ENCODE data around the gene SERINC5.
"Not testable (repeated sequence)": the region's sequence is repeated elsewhere in the genome, so short reads cannot be mapped to it uniquely, and the experiment has no call there.

Gene SERINC5

DNA sequence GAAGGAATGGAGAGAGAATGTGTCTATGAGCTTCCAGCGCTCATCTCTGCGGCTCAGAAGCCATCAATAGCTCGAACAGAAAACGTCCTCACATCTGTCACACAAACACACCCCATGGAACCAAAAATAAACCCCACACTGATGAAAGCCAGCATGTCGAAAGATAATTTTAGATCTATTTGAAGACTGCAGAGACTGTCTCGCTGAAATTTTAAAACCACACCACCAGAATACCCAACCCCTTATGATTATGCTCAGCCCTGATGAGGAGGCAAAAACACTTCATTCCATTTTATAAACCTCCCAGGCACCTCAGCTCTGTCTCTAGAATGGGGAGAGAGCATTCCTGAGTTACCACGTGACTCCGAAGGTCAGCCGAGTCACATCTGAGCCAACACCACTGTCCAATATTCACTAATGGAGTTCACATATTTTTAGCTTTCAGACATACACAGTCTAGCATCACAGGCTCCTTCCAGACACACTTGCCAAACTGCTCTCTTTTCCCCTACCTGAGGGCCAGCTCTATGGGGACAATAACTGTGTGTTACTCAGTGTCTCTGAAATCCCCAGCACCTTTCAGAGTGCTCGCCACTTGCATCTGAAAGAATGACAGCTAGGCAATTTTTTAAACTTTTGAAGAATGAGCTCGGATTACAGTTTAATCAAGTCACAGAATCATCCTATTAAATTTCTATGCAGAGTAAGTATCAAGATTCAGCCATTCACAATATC is 63.2 kb downstream of the SERINC5 start:
- DNase-seq = no peak

DNA sequence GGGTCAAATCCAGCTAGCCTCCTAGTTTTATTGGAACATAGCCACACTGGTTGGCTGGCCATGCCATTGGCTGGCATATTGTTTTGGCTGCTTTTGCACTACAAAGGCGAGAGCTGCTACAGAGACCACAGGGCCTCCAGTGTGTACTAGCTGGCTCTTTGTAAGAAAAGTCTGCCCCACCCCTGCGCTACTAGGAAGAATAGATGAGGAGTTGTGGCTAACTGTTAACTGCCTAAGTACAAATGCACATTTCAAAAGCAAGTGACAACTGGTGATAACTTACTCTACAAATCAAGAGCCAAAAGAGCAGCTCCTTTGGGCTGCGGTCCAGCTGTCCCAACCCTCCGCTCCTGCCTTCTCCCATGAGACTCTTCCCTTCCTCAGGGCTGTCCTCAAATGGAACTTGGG is 63.9 kb downstream of the SERINC5 start:
- no peak for DNase-seq

DNA sequence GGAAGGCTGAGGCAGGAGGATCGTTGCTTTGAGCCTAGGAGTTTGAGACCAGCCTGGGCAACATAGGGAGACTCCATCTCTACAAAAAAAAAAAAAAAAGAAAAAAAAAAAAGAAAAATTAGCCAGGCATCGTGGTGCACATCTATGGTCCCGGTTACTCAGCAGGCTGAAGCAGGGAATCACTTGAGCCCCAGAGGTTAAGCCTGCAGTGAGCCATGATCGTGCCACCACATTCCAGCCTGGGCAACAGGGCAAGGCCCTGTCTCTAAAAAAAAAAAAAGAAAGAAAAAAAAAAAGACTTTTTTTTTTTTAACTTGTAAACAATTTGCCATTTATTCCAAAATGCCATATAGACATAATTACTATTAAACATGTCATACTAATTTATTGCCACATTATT is 64.5 kb downstream of the SERINC5 start:
- DNase-seq = no peak

DNA sequence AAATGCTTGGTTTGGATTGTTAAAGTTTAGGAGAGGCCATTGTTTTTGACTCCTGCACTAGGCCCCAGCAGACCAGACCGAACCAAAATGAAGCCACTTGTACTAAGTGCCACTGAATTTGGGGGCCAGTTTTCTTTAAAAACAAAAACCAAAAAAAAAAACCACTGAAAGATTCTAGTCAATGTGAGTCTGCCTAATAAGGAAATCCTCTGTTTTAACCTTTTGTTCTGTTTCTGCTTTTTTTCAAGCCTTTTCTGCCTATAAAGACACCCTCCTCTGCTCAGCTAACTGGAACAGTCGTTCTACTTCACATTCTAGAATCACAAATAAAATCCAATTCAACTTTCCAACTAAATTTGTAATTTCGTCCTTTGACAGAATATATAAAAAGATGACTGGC is 64.9 kb downstream of the SERINC5 start:
- DNase-seq = no peak

DNA sequence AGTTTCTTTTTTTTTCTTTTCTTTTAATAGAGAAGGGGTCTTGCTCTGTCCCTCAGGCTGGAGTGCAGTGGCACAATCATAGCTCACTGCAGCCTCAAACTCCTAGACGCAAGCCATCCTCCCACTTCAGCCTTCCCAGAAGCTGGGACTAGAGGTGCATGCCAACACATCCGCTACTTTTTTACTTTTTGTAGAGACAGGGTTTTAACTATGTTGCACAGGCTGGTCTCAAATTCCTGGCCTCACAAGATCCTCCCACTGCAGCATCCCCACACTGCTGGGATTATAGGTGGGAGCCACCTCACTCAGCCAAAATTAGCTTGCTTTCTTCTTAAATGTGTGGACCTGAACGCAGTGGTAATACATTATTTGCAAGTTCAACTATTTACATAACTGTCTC is 66.1 kb downstream of the SERINC5 start:
- DNase-seq = no peak

DNA sequence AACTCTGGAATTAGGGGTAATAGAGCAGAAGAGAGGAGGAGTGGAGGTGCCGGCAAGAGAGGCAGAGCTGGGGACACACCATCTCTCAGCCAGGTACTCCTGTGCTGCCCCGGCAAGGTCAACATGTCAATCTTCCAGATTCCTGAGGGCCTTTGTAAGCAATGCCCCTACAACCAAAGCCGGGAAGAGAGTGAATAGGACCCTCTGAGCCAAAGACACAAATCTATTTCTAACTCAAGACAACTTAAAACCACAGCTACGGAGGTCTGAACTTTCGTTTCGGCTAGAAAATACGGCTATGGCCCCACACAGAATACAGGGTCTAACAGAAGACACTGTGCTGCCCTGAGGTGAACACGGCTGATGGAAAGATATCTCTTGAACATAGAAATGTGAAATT is 66.6 kb downstream of the SERINC5 start:
- DNase-seq = no peak

DNA sequence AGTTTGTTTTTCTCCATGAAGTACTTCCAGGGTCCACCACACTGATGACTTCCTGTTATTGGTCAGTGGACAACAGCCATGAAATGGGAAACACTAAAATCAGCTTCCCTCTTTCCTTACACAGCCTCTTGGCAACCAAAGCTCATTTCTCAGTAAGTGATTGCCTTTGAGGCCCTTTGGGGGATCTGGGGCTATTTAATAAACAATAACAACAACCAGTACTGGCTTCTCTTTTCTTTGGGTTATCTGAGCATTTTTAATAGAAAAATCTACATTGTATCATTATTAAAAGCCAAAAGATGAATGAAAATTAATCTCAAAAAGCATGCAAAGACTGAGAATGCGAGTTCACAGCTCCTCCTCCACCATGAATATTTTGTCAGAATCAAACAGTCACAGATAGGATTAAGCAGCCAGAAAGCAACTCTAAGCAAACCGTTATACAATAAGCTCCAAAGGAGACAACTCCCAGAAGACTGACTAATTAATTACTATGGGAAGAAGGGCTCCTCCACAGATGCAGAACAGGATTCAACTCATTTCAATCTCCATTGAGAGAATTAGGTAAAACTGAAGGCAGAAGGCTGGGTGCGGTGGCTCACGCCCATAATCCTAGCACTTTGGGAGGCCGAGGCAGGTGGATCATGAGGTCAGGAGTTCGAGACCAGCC is 68.3 kb downstream of the SERINC5 start:
- DNase-seq = no peak

DNA sequence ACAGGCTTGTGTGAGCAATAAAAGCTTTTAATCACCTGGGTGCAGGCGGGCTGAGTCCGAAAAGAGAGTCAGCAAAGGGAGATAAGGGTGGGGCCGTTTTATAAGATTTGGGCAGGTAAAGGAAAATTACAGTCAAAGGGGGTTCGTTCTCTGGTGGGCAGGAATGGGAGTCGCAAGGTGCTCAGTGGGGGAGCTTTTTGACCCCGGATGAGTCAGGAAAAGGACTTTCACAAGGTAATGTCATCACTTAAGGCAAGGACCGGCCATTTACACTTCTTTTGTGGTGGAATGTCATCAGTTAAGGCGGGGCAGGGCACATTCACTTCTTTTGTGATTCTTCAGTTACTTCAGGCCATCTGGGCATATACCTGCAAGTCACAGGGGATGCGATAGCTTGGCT is 70.3 kb downstream of the SERINC5 start:
- DNase-seq = not testable (repeated sequence)

DNA sequence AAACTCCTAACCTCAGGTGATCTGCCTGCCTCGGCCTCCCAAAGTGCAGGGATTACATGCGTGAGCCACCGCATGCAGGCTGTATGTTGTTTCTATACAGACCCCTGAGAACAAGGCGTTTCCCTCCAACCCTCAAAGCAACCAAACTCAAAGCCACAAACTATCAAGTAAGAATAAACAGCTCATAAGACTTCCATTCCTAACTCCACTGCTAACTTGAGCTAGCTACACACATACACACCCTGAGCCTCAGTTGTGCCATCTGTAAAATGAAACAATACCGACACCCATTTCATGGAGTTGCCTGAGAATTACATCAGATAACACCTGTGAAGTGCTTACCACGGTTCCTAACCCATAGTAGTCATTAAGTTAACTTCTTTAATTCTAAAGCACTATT is 70.8 kb downstream of the SERINC5 start:
- DNase-seq = no peak

DNA sequence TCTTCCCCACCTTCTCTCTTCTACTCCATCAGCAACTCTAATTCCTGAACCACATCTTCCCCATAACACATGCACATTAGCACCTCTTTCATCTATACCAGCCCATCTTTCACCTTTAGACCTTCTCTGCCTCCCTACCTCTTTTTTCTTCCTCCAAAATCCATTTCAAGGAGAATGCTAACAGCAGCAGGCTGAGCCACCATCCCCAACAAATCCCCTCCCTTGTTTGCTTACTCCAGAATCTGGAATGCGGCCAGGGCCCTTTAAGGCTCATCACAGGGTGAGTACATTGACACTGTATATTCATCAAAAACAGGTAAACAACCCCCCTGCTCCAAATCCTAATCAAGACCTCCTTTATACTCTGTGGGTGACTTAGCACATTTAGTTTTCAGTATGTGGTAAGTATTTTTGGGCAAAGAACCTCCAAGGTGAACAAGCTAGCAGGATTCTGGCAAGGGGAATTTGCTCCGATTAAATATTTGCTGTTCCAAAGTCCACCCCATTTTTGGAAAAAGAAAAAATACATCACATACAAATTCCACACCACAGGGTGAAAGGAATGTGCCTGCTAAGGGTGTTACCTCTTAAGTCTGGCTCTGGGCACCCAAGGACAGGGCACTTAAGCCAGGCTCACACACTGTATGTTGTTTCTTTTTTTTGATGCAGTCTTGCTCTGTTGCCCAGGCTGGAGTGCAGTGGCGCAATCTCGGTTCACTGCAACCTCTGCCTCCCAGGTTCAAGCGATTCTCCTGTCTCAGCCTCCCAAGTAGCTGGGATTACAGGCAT is 71.4 kb downstream of the SERINC5 start:
- peak; percentile 91 for DNase-seq

DNA sequence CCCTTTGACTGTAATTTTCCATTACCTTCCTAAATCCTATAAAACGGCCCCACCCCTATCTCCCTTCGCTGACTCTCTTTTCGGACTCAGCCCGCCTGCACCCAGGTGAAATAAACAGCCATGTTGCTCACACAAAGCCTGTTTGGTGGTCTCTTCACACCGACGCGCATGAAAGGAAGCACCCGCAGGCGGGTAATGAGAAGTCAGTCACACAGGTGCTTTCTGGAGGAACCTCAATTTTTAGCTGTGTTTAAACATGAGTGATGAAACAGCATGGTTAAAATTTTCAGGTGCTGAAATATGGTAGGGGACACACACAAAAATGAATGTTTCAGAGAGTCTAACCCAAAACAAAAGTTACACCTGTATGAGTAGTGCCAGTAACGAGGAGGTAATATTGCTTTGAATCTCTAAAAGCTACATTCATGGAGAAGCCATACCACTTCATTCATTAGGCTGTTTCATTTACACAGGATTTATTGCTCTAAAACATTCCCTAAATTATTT is 72.1 kb downstream of the SERINC5 start:
- DNase-seq = not testable (repeated sequence)

DNA sequence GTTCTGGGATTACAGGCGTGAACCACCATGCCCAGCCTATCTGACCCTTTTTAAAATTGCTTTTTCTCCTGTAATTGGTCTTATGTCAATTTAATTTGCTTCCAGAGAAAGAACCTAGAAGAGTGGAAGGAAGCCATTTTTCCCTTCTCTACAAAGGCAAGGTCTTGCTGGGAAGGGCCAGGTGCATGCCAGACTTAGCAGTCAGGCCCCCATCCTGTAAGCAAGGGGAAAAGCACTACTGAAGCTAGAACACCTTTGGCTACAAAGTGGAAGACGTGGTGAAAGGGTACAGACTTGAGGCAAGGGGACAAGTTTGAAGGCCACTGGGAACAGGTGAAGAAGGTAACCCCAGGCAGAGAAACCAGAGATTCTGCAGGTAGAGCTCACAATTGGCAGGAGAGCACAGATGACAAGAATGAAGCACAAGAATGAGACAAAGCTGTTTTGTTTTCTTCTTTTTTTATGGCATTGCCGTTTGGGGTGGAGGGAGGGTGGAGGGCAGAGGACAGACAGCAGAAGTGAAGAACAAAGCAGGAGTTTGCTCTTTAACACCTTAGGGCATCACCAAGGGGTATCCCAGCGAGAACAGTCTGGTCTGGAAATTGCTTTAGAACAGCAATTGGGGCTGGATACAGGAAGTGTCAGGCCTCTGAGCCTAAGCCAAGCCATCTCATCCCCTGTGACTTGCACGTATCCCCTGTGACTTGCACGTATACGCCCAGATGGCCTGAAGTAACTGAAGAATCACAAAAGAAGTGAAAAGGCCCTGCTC is 72.9 kb downstream of the SERINC5 start:
- DNase-seq = no peak

DNA sequence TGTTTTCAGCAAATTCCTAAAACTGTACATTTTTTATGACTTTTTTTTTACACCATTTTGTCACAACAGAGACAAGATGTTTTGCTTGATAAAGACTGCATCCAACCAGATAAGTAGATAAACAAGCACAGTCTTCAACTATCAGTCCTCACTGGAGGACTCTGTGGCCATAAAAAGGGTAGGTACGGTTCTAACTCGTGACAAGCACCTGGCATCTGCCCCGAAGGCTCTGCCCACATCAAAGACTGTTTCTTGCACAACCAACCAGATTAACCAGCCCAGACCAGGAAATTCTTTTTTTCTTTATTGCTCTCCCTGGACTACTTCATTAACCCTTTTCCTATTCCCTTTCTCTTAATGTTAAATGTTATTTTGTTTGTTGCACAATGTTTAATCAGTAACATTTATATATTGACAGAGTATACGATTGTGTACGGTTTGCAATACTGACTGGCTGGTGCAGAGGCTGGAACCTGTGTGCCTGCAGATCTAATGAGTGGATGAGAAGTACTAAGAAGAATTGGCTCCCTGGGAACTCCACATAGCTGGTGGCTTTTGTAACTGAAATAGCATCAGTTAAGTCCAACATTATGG is 74.1 kb downstream of the SERINC5 start:
- DNase-seq = peak; percentile 17

DNA sequence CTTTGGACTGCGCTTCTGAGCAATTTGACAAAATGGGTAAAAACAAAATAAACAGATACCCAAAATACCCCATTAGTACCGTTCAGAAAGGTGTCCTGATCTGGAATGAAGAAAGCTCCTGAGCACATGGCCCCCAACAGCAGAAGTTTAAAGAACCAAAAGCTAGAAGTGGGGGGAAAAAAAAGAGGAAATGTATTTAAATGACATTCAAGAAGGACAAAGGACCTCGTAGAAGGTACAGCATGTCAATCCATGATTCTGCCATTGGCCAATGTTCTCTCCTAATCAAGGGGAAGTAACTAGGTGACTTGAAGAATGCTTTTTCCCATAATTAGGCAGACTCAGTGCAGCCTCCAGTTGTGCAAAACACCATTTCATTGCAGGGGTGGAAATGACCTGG is 78.6 kb downstream of the SERINC5 start:
- no peak for DNase-seq

DNA sequence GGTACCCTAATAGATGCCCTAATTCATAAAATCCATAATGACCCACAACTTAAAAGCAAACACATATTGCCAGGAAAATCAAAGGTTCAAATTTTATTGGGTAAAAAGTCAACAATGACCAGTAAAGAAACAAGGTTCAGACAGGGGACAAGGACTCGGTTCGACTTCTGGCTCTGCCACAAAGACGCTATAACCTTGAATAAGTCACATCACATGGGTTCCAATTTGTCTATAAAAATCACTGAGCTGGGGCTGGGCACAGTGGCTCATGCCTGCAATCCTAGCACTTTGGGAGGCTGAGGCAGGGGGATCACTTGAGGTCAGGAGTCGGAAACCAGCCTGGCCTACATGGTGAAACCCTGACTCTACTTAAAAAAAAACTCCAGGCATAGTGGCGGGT is 80.5 kb downstream of the SERINC5 start:
- no peak for DNase-seq

DNA sequence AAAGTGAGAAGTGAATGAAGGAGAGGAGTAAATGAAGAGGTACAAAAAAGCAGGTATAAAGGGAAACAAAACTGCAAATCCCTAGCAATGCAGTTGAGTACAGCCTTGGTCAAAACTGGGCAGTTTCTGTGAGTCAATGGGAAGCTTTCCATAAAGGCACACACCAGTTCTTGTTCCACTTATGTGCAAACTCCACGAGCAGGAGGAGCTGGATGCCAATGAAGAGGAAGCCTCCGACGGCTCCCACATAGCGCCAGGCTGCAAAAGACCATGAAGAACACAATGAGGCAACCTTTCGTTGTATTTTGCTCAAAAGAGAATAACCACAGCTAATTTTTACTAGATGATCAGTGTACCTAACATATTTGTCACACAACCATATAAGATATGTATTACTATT is 81.1 kb downstream of the SERINC5 start:
- no peak for DNase-seq

DNA sequence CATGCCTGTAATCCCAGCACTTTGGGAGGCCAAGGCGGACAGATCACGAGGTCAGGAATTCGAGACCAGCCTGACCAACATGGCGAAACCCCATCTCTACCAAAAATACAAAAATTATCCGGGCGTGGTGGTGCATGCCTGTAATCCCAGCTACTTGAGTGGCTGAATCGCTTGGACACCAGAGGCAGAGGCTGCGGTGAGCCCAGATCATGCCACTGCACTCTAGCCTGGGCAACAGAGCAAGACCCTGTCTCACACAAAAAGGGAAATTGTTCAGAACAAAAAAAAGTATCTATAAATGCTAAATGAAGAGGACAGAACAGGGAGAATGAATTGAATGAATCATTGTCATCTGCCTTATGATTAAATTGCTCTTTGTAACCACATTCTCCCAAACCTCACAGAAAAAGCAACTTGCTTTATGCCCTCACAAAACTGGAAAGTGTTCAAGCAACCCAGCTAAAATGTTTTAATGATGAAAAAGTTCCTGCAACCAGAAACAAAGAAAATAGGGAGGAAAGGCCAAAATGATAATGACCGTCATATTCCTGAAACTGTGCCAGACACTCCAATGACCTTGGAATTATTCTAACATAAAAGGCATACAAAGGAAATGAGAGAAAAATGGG is 83.7 kb downstream of the SERINC5 start:
- no peak for DNase-seq

DNA sequence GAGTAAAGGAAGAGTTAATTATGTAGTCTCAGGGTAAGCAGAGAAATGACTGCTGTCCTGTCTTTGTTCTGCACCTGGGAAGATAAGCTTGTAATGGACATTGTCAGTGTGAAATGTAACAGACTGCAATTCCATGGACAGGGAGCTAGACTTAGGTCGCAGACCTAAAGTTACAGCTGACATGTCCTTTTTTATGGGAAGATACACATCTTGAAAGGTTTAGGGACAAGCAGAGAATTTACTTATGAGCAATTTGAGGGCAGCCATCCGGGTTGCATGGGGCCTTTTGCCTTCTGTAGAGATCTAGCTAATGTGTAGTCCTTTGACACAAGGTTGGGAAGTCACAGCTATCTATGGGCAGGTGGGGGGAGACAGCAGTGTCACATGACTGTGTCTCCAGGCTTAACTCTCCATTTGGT is 85.7 kb downstream of the SERINC5 start:
- DNase-seq = no peak

DNA sequence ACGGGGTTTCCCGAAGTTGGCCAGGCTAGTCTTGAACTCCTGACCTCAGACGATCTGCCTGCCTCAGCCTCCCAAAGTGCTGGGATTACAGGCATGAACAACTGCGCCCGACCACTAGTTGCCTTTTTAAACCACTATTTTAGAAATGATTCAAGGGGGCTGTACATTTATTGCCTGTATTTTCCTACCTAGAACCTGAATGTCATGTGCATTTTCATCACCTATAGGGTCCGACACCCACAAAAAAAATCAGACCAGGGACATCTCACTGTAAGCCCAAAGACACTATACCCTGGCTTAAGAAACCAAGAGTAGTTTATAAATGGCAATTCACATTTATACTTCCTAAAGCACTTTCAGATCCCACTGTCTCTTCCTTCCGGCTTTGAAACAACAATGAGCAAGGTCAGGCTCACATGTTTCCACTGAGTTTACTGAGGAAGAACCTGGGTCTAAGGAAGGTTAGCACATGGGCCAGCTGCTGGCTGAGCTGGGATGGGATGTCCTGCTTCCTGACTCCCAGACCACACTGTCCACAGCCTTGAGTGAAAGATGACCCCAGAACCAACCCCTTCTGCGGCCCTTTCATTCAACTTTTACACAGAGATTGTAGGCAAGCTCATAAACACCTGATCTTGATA is 87.3 kb downstream of the SERINC5 start:
- no peak for DNase-seq

DNA sequence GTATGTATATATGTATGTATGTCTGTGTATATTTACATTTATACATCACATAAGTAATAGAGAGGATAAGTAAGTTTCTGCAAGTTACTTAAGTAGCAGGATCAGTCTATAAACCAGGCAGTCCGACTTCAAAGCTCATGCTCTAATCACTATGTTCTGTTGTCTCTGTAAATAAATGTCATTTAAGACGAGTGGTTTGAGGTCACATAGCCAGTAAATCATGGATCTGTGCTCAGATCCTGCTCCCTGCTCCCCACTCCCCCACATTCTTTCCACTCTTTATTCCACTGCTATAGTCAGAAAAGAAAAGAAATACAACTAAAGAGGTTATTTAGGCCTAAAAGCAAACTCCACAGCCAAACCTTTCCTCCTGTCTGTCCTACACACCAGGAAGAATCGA is 90.4 kb downstream of the SERINC5 start:
- DNase-seq = no peak

DNA sequence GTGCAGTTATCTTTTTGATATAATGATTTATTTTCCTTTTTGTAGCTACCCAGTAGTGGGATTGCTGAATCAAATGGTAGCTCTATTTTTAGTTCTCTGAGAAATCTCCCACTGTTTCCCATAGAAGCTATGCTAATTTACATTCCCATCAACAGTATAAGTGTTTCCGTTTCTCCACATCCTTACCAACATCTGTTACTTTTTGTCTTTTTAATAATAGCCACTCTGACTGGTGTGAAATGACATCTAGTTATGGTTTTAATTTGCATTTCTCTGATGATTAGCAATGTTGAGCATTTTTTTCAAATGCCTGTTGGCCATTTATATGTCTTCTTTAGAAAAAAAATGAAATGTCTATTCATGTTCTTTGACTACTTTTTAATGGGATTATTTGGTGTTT is 94.7 kb downstream of the SERINC5 start:
- no peak for DNase-seq

DNA sequence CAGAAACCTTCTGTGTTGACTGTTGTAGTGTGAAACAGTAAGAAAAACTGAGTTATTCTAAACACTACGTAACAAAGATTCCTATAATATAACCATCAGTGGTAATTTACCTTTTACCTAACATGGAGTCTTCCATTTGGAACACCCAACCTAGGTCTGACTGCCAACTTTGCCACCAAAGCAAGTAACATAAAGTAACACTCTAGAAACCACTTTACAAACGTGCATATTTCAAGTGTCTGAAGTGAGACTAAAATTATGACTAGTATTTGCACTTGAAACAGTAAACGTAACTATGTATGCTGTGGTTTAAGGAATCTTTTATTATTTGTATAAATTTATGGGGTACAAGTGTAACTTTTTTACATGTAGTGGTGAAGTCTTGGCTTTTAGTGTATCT is 95.6 kb downstream of the SERINC5 start:
- no peak for DNase-seq

Measured in NCI-H748 treated with DMSO at 0.1 percent for 48 hours (cell line).